B cell (primary cell): ENCODE data around the gene ASCC2.

Experiments used
- EZH2 ChIP-seq: IDR thresholded peaks from 2 replicates; pipeline ENCODE4 v1.6.1; 2012; ENCODE audit warnings: borderline replicate concordance, low read depth, mild to moderate bottlenecking, moderate library complexity, low read length; ENCODE audit not compliant: insufficient read depth, poor library complexity, severe bottlenecking
- TF ChIP-seq, protein P1 (sequence below): fragments of 200-600 bp; IDR thresholded peaks from one replicate; pipeline ENCODE4 v1.8.0; 2022; ENCODE audit warnings: antibody characterized with exemption, mild to moderate bottlenecking

DNA sequence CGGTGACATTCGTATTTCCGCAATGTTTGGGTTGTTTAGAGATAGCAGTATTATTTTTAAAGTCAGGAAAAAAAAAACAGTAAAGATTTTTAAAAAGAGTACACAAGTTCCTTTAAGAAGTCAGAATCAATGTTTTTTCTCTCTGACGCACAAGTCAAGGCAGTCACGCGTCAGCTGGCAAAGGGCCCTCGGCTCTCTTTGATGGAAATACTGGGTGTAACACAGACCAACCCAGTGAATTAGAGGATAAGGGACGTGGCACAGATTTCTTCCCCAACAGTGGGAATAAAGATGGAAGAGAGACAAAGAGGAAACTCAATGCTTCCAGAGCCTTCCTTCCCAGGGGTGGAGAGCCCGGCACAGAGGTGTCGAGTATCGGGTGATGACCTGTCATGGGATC lies 13.4 kb downstream of the ASCC2 start:
- no peak for TF ChIP-seq EZH2
- TF ChIP-seq, protein P1, sequence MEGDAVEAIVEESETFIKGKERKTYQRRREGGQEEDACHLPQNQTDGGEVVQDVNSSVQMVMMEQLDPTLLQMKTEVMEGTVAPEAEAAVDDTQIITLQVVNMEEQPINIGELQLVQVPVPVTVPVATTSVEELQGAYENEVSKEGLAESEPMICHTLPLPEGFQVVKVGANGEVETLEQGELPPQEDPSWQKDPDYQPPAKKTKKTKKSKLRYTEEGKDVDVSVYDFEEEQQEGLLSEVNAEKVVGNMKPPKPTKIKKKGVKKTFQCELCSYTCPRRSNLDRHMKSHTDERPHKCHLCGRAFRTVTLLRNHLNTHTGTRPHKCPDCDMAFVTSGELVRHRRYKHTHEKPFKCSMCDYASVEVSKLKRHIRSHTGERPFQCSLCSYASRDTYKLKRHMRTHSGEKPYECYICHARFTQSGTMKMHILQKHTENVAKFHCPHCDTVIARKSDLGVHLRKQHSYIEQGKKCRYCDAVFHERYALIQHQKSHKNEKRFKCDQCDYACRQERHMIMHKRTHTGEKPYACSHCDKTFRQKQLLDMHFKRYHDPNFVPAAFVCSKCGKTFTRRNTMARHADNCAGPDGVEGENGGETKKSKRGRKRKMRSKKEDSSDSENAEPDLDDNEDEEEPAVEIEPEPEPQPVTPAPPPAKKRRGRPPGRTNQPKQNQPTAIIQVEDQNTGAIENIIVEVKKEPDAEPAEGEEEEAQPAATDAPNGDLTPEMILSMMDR = no peak
